Neural progenitor cell (in vitro differentiated cells): Measurements from ENCODE around the gene SLBP.

ENCODE experiments used
- EZH2 ChIP-seq: fragments of 200-600 bp; sonication (generic); IDR thresholded peaks from 2 replicates; pipeline ENCODE4 v1.6.1; 2017; ENCODE audit warnings: antibody characterized with exemption, mild to moderate bottlenecking, moderate library complexity
- EZH2phosphoT487 ChIP-seq: fragments of 200-600 bp; sonication (generic); IDR thresholded peaks from 2 replicates; pipeline ENCODE4 v1.6.1; 2017; ENCODE audit warnings: antibody characterized with exemption
- TF ChIP-seq, protein P1 (sequence below): fragments of 200-600 bp; sonication (generic); IDR thresholded peaks from 2 replicates; pipeline ENCODE4 v1.5.1; 2017; ENCODE audit warnings: antibody characterized with exemption, mild to moderate bottlenecking

DNA sequence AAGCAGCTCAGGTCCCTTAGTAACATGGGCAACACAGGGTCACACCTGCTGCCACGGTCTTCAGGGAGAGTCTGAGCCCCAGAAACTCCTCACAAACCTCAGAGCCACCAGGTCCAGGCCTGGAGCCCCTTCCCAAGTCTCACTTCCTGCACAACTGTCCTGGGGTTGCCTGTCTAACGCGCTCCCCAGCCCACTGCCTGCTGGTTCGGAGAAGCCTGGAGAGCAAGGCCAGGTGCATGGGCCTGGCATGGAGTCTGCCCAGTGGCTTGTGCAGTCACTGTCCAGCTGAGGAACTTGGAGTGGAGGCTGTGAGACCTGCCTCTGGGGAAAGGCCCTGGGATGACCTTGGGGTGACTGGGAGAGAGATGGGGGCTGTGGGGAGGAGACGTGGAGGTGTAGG lies 56.0 kb downstream of the SLBP start:
- TF ChIP-seq, protein P1, sequence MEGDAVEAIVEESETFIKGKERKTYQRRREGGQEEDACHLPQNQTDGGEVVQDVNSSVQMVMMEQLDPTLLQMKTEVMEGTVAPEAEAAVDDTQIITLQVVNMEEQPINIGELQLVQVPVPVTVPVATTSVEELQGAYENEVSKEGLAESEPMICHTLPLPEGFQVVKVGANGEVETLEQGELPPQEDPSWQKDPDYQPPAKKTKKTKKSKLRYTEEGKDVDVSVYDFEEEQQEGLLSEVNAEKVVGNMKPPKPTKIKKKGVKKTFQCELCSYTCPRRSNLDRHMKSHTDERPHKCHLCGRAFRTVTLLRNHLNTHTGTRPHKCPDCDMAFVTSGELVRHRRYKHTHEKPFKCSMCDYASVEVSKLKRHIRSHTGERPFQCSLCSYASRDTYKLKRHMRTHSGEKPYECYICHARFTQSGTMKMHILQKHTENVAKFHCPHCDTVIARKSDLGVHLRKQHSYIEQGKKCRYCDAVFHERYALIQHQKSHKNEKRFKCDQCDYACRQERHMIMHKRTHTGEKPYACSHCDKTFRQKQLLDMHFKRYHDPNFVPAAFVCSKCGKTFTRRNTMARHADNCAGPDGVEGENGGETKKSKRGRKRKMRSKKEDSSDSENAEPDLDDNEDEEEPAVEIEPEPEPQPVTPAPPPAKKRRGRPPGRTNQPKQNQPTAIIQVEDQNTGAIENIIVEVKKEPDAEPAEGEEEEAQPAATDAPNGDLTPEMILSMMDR: no peak
- TF ChIP-seq EZH2 (no peak), EZH2phosphoT487 (no peak)
